Mesodermal cell (in vitro differentiated cells): ENCODE data around the gene ATP6V0D1.

Source experiments
- H3K27ac ChIP-seq: 2 replicates; pipeline ENCODE4 v1.7.0; 2013; ENCODE audit warnings: mild to moderate bottlenecking, low read depth, low read length, moderate library complexity; ENCODE audit not compliant: severe bottlenecking
- H3K36me3 ChIP-seq: 2 replicates; pipeline ENCODE4 v1.7.1; 2013; ENCODE audit warnings: mild to moderate bottlenecking, low read length, moderate library complexity; ENCODE audit not compliant: control insufficient read depth, insufficient read depth
- H3K4me1 ChIP-seq: one replicate; pipeline ENCODE4 v1.7.1; 2013; ENCODE audit warnings: mild to moderate bottlenecking, low read length; ENCODE audit not compliant: insufficient read depth, control insufficient read depth, poor library complexity, severe bottlenecking
- H3K4me3 ChIP-seq: 2 replicates; pipeline ENCODE4 v1.7.0; 2013; ENCODE audit warnings: low read length, control low read depth, mild to moderate bottlenecking; ENCODE audit not compliant: insufficient read depth, poor library complexity, severe bottlenecking; ENCODE audit errors: extremely low read depth
- H3K9me3 ChIP-seq: 2 replicates; pipeline ENCODE4 v1.7.1; 2013; ENCODE audit warnings: mild to moderate bottlenecking, low read length, moderate library complexity; ENCODE audit not compliant: control insufficient read depth
- WGBS, 2 experiments: methylation state at CpG; one replicate each; pipeline ENCODE4 v1.1.5; 2013; ENCODE audit warnings: missing lambda C conversion rate in 2 of 2; ENCODE audit not compliant: insufficient coverage in 2 of 2; 5-methylcytosine and 5-hydroxymethylcytosine counted together

Gene ATP6V0D1

DNA sequence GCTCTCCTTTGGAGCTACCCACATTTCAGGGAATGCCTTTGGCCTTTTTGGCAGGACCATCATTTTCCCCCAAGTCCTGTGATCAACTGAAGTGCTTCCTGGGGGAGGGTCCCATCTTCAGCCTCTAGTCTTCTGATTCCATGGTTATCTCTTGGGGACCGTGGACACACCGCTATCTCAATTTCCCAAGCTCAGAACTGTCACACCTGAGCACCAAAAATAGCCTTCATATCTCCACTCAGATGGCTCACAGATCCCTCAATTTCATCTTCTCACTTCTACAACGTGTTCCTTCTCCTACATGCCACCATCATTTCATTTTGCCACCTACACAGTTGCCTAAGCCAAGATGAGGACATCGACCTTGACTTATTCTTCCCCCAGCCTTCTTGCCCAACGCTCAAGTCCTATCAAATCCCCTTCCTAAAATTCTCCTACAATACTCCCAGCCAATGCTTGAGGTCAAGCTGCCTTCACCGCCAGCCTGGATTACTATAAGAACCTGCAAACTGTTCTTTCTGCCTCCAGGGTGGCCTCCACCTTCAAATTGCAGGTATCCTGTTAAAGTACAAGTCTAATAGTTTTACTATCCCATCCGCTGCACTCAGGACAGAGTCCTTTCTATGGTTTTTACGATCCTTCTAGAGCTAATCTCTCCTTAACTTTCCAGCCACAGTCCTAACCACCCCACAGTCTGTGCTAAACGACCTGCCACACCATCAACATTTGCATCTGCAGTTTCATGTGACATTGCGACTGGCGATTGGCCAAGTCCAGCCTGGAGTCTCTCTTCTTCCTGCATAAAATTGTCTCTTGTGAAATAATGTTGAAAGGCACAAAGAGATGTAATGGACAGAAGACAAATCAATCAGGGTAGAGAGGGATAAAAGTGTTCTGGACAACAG, 6.2 kb downstream of the ATP6V0D1 start:
- no peak overlapping the region for H3K27ac ChIP-seq
- peaks cover 10% of the 10 kb centered on the region for H3K36me3 ChIP-seq
- H3K4me3 ChIP-seq = no peak overlapping the region
- H3K4me1 ChIP-seq = peaks cover 2% of the 10 kb centered on the region
- H3K9me3 ChIP-seq = no peaks in the 10 kb centered on the region
- 88 to 95% methylated on average over 8 to 10 of the region's 11 CpGs for WGBS, 2 experiments

DNA sequence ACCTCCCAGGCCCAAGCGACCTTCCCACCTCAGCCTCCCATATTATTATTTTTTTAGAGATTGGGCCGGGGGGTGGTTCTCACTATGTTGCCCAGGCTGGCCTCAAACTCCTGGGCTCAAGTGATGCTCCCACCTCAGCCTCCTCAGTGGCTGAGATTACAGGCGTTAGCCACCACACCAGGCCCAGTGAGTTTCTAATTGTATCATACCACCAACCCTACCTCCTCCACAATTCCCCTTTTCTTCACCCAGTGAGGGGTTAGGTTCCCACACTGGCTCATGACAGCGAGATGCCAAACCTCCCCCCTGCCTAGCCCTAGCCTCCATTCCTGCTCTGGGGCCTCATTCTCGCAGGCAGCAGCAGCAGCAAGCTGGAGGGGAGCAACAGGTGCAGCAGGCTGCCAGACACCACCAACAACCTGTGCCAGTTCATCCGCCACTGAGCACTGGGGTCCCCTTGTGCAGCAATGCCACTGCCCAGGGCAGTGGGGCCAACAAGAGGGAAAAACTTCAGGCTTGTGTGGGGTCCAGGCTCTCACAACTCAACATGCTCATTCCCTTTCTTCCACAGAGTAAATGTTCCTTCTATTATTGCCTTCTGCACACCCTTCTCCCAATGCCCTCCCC, 9.1 kb downstream of the ATP6V0D1 start:
- 85 to 90% methylated on average over 4 to 5 of the region's 6 CpGs for WGBS, 2 experiments
- no peaks in the 10 kb centered on the region for H3K4me1 ChIP-seq
- H3K36me3 ChIP-seq = peaks cover 10% of the 10 kb centered on the region

DNA sequence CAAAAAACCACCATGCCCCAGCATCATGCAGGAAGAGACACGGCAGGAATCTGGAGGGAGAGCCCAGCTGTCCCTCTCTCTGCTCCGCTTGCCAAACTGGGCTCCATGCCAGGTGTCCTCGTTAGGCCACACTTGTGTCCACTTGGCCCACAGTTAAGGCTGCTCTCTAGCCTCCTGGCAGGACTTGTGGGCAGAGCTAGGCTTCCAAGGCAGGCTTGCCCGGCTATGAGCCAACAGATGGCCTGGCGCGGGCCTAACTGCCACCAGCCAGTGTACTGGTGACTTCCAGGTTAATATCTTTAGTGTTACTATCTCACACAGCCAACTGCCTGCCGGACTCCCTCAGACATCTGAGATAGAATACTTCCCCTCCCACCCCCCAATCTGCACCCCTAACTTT, 10.6 kb downstream of the ATP6V0D1 start:
- peaks cover 3% of the 10 kb centered on the region for H3K4me1 ChIP-seq
- no peaks in the 10 kb centered on the region for H3K9me3 ChIP-seq
- peaks cover 5% of the 10 kb centered on the region for H3K36me3 ChIP-seq
- H3K4me3 ChIP-seq = no peak overlapping the region
- 92 to 93% methylated on average over 7 of the region's 7 CpGs for WGBS, 2 experiments
- no peak overlapping the region for H3K27ac ChIP-seq

More for the DNA sequence above, 9.1 kb downstream of the ATP6V0D1 start:
- Histone ChIP-seq H3K9me3 (no peaks in the 10 kb centered on the region), H3K4me3 (no peak overlapping the region), H3K27ac (no peak overlapping the region)

DNA sequence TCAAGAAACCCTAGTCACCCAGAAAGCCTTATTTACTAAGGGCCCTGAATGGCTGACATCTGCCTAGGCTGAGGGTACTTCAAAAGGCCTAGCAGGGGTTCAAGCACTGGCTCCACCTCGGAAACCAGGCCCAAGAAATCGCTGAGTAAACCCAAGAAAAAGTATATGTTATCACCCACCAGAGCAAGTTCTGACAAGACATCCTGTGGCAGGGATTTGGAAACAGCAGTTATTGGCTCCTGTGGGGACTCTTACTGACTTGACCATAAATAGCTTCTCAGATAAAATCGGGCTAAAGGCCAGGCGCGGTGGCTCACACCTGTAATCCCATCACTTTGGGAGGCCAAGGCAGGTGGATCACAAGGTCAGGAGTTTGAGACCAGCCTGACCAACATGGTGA, 12.2 kb downstream of the ATP6V0D1 start:
- Histone ChIP-seq H3K9me3 (no peaks in the 10 kb centered on the region), H3K4me3 (no peak overlapping the region), H3K27ac (no peak overlapping the region), H3K4me1 (peaks cover 5% of the 10 kb centered on the region), H3K36me3 (no peaks in the 10 kb centered on the region)
- 89 to 95% methylated on average over 3 to 4 of the region's 5 CpGs for WGBS, 2 experiments

DNA sequence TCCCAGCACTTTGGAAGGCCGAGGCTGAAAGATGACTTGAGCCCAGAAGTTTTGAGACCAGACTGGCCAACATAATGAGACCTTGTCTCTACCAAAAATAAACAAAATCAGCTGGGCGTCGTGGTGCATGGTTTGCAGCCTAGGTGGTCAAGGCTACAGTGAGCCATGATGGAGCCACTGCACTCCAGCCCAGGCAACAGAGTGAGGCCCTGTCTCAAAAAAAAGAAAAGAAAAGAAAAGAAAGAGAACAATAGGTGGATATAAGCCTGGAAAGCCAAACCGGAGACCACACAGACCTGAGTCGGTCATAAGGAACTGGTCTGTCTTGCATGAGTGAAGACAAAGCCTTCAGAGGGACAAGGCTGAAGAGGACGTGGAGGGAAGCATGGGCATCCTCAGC, 14.4 kb downstream of the ATP6V0D1 start:
- 93 to 94% methylated on average over 5 to 6 of the region's 6 CpGs for WGBS, 2 experiments

DNA sequence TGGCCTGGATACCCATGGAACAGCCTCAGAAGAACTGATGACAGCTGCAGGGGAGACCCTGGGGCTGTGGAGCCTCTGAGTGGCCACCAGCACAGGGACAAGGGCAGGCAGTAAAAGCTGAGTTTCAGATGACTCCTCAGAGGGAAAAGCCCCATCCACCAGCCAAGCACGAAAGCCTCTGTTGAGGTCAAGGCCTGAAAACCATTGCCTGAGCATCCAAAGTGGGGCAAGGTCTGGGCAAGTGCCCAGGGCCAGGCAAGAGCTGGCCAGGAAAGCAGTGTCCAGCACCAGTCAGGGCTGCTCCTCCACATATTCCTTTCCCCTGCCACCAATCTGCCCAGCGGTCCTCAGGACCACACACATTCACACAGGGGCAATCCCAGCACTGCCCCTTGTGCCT, 16.4 kb downstream of the ATP6V0D1 start:
- Histone ChIP-seq H3K36me3 (peaks cover 22% of the 10 kb centered on the region), H3K4me1 (peaks cover 8% of the 10 kb centered on the region), H3K27ac (no peak overlapping the region), H3K9me3 (no peaks in the 10 kb centered on the region), H3K4me3 (no peak overlapping the region)
- WGBS, 2 experiments = 89 to 100% methylated on average over 2 of the region's 2 CpGs

More for the DNA sequence above, 14.4 kb downstream of the ATP6V0D1 start:
- peaks cover 5% of the 10 kb centered on the region for H3K4me1 ChIP-seq
- no peak overlapping the region for H3K4me3 ChIP-seq
- no peaks in the 10 kb centered on the region for H3K9me3 ChIP-seq
- H3K27ac ChIP-seq = no peak overlapping the region
- H3K36me3 ChIP-seq = peaks cover 7% of the 10 kb centered on the region

DNA sequence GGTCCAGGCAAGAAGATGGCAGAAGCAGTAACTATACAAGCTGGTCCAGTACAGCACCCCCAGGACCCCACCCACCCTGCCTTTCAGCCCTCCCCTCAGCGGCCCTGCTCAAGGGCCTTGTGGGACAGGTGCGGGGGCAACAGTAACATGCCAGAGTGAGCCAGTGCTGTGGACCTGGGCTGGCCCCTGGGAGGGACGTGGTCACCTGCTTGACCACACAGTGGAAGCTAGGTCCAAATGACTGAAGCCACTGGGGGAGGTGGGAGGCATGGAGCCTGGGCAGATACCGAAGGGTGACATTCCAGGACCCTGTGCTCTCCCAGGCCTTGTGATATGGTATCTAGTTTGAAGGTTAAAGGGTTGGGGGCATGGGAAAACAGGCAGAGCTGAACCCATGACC, 17.3 kb downstream of the ATP6V0D1 start:
- H3K4me3 ChIP-seq = no peak overlapping the region
- no peaks in the 10 kb centered on the region for H3K9me3 ChIP-seq
- no peak overlapping the region for H3K27ac ChIP-seq
- 82 to 91% methylated on average over 3 of the region's 4 CpGs for WGBS, 2 experiments
- H3K36me3 ChIP-seq = peaks cover 22% of the 10 kb centered on the region
- H3K4me1 ChIP-seq = peaks cover 11% of the 10 kb centered on the region

DNA sequence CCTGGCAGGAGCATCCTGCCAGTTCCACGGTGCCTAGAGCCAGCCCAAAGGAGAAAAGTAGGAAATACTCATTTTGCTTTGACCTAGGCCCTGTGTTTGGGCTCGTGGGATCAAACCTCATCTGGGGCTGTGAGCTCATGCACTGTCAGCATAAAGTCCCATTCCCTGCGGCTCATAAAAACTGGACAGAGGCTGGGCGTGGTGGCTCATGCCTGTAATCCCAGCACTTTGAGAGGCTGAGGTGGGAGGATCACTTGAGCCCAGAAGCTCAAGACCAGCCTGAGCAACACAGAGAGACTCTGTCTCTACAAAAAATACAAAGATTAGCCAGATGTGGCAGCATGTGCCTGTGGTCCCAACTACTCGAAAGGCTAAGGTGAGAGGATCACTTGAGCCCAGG, 17.9 kb downstream of the ATP6V0D1 start:
- Histone ChIP-seq H3K4me3 (no peak overlapping the region), H3K36me3 (peaks cover 22% of the 10 kb centered on the region), H3K27ac (no peak overlapping the region), H3K9me3 (no peaks in the 10 kb centered on the region), H3K4me1 (peaks cover 11% of the 10 kb centered on the region)
- WGBS, 2 experiments = 88 to 95% methylated on average over 5 of the region's 5 CpGs

DNA sequence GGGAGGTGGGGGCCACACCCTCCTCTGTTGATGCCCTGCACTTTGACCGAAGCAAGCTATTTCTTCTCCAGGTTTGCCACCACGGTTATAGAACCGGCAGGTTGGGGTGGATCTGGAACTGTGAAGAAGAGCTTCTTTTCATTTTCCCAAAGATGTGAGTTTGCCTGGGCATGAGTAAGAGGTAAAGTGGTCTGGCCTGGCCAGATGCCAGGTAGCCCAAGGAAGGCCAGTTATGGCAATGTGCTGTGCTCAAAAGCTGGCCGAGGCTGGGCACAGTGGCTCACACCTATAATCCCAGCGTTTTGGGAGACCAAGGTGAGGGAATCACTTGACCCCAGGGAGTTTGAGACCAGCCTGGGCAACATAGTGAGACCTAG, 18.7 kb downstream of the ATP6V0D1 start:
- H3K36me3 ChIP-seq = peaks cover 22% of the 10 kb centered on the region
- H3K4me3 ChIP-seq = no peak overlapping the region
- WGBS, 2 experiments = 78 to 88% methylated on average over 2 to 4 of the region's 5 CpGs
- H3K9me3 ChIP-seq = no peaks in the 10 kb centered on the region
- H3K27ac ChIP-seq = no peak overlapping the region
- H3K4me1 ChIP-seq = peaks cover 11% of the 10 kb centered on the region

DNA sequence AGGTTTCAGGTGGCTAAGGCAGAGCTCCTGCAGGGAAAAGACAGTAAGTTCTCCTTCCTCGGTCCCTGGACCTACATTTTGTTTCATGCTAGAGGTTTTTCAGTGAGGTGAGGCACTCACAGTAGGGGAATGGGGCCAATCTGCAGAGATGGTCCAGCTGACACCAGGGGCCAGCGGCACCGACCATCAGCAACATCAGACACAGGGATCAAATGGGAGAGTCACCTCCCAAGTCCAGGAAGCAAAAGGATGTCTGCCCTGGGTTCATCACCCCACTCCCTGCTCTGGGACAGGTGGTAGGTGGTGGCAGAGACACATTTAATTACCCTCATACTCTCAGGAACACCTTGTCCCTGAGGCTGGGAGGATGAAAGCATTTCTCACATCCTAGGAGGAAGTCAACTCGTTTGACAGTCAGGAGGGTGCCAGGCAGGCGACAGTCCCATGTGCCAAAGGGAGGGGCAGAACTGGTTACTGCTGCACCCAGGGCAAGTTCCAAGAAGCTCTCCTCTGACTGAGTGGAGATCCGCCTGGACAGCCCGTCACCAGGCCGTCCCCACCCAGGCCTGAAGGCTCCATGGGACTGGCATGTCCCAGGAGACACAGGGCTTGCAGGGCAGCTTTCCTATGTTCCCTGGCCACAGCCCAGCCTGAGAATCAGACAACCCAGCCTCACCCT, 19.2 kb downstream of the ATP6V0D1 start:
- H3K4me1 ChIP-seq = peaks cover 11% of the 10 kb centered on the region
- H3K4me3 ChIP-seq = no peak overlapping the region
- H3K36me3 ChIP-seq = peaks cover 22% of the 10 kb centered on the region
- H3K9me3 ChIP-seq = no peaks in the 10 kb centered on the region
- WGBS, 2 experiments = 88 to 99% methylated on average over 6 to 7 of the region's 8 CpGs
- H3K27ac ChIP-seq = no peak overlapping the region
